Measurements from ENCODE around the gene SURF1. TPM values are rescaled to one million over a fixed set of nuclear protein-coding genes. Genes with fewer than 3 reads are reported as not detected.
"Not testable (repeated sequence)": the region's sequence is repeated elsewhere in the genome, so short reads cannot be mapped to it uniquely, and the experiment has no call there.

Gene SURF1
- total and polyA plus RNA-seq, 8 donors, result 27.9 to 46.1 (median 31.3) TPM

- Histone ChIP-seq H3K9me3 (no peaks in the 10 kb centered on the region), H3K4me3 (no peak overlapping the region), H3K27me3 (peaks cover 0 to 5% of the 10 kb centered on the region in 2 donors), H3K4me1 (no peaks in the 10 kb centered on the region), H3K27ac (no peak overlapping the region), H3K36me3 (no peaks in the 10 kb centered on the region)
- TF ChIP-seq CTCF (IDR thresholded peaks at IDR 0.05), result no peak
- intact Hi-C loops (cut with DNase I), result no loop called here
- DNase-seq (peak in 1 of 4 donors; percentile 29), ATAC-seq (no peak)
These were observed 33.1 kb downstream of the SURF1 start for GRCh38 chr9:133323211-133323610.

GRCh38 chr9:133322701-133323100 is 33.6 kb downstream of the SURF1 start:
- H3K4me1 ChIP-seq, result no peaks in the 10 kb centered on the region
- peaks cover 0 to 5% of the 10 kb centered on the region in 2 donors for H3K27me3 ChIP-seq
- no peaks in the 10 kb centered on the region for H3K36me3 ChIP-seq
- no peak overlapping the region for H3K27ac ChIP-seq
- no peaks in the 10 kb centered on the region for H3K9me3 ChIP-seq
- H3K4me3 ChIP-seq, result no peak overlapping the region
- DNase-seq, result peak in 1 of 4 donors; percentile 28
- intact Hi-C loops (cut with DNase I), result no loop called here
- no peak for TF ChIP-seq CTCF (IDR thresholded peaks at IDR 0.05)
- no peak for ATAC-seq

GRCh38 chr9:133321411-133321935 is 34.8 kb downstream of the SURF1 start:
- DNase-seq (peak in 1 of 4 donors; percentile 47), ATAC-seq (no peak)
- no peak overlapping the region for H3K27ac ChIP-seq
- no peaks in the 10 kb centered on the region for H3K9me3 ChIP-seq
- no peaks in the 10 kb centered on the region for H3K36me3 ChIP-seq
- H3K4me3 ChIP-seq, result no peak overlapping the region
- TF ChIP-seq CTCF (IDR thresholded peaks at IDR 0.05), result no peak
- H3K4me1 ChIP-seq, result no peaks in the 10 kb centered on the region
- H3K27me3 ChIP-seq, result peaks cover 0 to 5% of the 10 kb centered on the region in 2 donors
- intact Hi-C loops (cut with DNase I), result no loop called here

GRCh38 chr9:133320421-133320881 is 35.8 kb downstream of the SURF1 start:
- H3K4me1 ChIP-seq, result no peaks in the 10 kb centered on the region
- H3K27me3 ChIP-seq, result peaks cover 0 to 5% of the 10 kb centered on the region in 2 donors
- H3K9me3 ChIP-seq, result no peaks in the 10 kb centered on the region
- no peak for ATAC-seq
- intact Hi-C loops (cut with DNase I), result no loop called here
- no peak for TF ChIP-seq CTCF (IDR thresholded peaks at IDR 0.05)
- H3K36me3 ChIP-seq, result no peaks in the 10 kb centered on the region
- no peak overlapping the region for H3K4me3 ChIP-seq
- H3K27ac ChIP-seq, result no peak overlapping the region
- DNase-seq, result peak in 1 of 4 donors; percentile 44

DNA sequence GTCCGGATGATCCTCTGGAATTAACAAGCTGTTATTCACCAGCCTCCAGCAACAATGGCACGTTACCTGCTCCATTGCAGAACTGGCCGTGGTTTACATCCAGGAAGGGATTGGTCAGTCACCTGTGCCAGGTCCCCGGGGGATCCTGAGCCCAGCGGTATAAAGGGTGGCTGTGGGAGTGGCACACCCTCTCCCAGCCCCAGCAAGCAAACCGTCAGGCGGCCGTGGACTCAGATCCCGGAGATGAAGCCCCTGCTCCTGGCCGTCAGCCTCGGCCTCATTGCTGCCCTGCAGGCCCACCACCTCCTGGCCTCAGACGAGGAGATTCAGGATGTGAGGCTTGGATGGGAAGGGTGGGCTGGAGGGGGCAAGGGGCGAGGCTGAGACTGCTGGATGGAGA is 38.7 kb downstream of the SURF1 start:
- H3K4me3 ChIP-seq; H3K4me1 ChIP-seq; ATAC-seq; H3K27ac ChIP-seq; H3K27me3 ChIP-seq; H3K36me3 ChIP-seq; intact Hi-C loops (cut with DNase I); H3K9me3 ChIP-seq: not testable (repeated sequence)
- peak in 1 of 4 donors; percentile 54 for DNase-seq

- Histone ChIP-seq H3K36me3 (no peaks in the 10 kb centered on the region), H3K4me3 (no peak overlapping the region), H3K27me3 (no peaks in the 10 kb centered on the region), H3K27ac (no peak overlapping the region), H3K9me3 (no peaks in the 10 kb centered on the region), H3K4me1 (no peaks in the 10 kb centered on the region)
- TF ChIP-seq CTCF (IDR thresholded peaks at IDR 0.05), result no peak
- ATAC-seq, result no peak
- no peak for DNase-seq
- intact Hi-C loops (cut with DNase I), result no loop called here
These were observed 40.3 kb downstream of the SURF1 start for GRCh38 chr9:133315997-133316396.

All from left lung (tissue), 10 donors.